ENCODE data around the gene LEPR. TPM values are rescaled to one million over a fixed set of nuclear protein-coding genes. Genes with fewer than 3 reads are reported as not detected.

The LEPR gene
- total RNA-seq, 1 donor from 2014 or later = 8.9 TPM

- DNase-seq (ENCODE audit: low read depth) (no peak), FAIRE-seq (no peak)
- no peaks in the 10 kb centered on the region for H3K36me3 Mint-ChIP-seq (ENCODE audit: low read depth, unreplicated experiment)
These were observed 28.0 kb upstream of the LEPR start for GRCh38 chr1:65392497-65392896.

DNA sequence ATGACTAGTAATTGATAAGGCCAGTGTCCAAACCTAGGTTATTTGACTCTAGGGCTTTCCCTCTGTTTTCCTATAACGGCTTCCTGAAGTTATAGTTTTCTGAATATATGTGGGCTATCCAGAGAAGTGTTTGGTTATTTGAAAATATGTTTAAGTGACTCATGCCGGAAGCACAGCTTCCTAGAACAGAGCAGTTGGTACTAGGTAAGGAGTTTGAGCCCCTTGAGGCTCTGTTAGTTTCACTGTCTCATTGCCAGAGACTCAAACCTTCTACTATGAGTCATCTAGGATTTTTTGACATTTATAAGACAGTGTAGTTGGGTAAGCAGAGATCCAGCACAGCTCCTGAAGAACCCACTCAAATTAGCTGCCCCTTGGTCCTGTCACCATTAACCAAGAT is 27.1 kb upstream of the LEPR start:
- H3K79me2 ChIP-seq (ENCODE audit: insufficient read depth, low read length) = no peaks in the 10 kb centered on the region
- TF ChIP-seq EZH2 (IDR thresholded peaks at IDR 0.05; ENCODE audit: insufficient read depth, low read length) (no peak), CTCF (IDR thresholded peaks at IDR 0.05; ENCODE audit: insufficient read depth, low read depth, low read length) (no peak)
- no peaks in the 10 kb centered on the region for H3K4me1 ChIP-seq (ENCODE audit: insufficient read depth, low read length)
- no peak overlapping the region for H3K4me2 ChIP-seq (ENCODE audit: low read length)
- Mint-ChIP-seq H3K4me3 (ENCODE audit: unreplicated experiment) (no peak overlapping the region), H3K9me3 (ENCODE audit: unreplicated experiment) (no peaks in the 10 kb centered on the region), H3K36me3 (ENCODE audit: low read depth, unreplicated experiment) (no peaks in the 10 kb centered on the region), H3K27me3 (ENCODE audit: low read depth, unreplicated experiment) (no peaks in the 10 kb centered on the region), H3K27ac (ENCODE audit: unreplicated experiment) (no peak overlapping the region), H3K4me1 (ENCODE audit: low read depth, unreplicated experiment) (peaks cover 9% of the 10 kb centered on the region)
- DNase-seq (ENCODE audit: low read depth) (peak; percentile 32), FAIRE-seq (no peak)
- no peak overlapping the region for H3K4me3 ChIP-seq (ENCODE audit: insufficient read depth, low read depth, low read length)
- no peaks in the 10 kb centered on the region for H3K36me3 ChIP-seq (ENCODE audit: insufficient read depth, low read length)
- H4K20me1 ChIP-seq (ENCODE audit: insufficient read depth, low read length) = no peaks in the 10 kb centered on the region
- H3K9me3 ChIP-seq (ENCODE audit: insufficient read depth, low read depth, low read length) = no peaks in the 10 kb centered on the region
- no peak overlapping the region for H3K9ac ChIP-seq (ENCODE audit: low read length)
- no peak overlapping the region for H2AFZ ChIP-seq (ENCODE audit: low read depth, low read length)
- H3K27me3 ChIP-seq (ENCODE audit: insufficient read depth, low read length) = no peaks in the 10 kb centered on the region
- no peak overlapping the region for H3K27ac ChIP-seq (ENCODE audit: low read depth, low read length)

More at GRCh38 chr1:65392497-65392896, 28.0 kb upstream of the LEPR start:
- Mint-ChIP-seq H3K4me3 (ENCODE audit: unreplicated experiment) (no peak overlapping the region), H3K27me3 (ENCODE audit: low read depth, unreplicated experiment) (no peaks in the 10 kb centered on the region), H3K27ac (ENCODE audit: unreplicated experiment) (no peak overlapping the region), H3K4me1 (ENCODE audit: low read depth, unreplicated experiment) (peaks cover 11% of the 10 kb centered on the region), H3K9me3 (ENCODE audit: unreplicated experiment) (no peaks in the 10 kb centered on the region)
- Histone ChIP-seq H3K9me3 (ENCODE audit: insufficient read depth, low read depth, low read length) (no peaks in the 10 kb centered on the region), H3K4me3 (ENCODE audit: insufficient read depth, low read depth, low read length) (no peak overlapping the region), H2AFZ (ENCODE audit: low read depth, low read length) (no peak overlapping the region), H3K27me3 (ENCODE audit: insufficient read depth, low read length) (no peaks in the 10 kb centered on the region), H3K9ac (ENCODE audit: low read length) (no peak overlapping the region), H3K4me1 (ENCODE audit: insufficient read depth, low read length) (no peaks in the 10 kb centered on the region), H3K4me2 (ENCODE audit: low read length) (no peak overlapping the region), H3K27ac (ENCODE audit: low read depth, low read length) (no peak overlapping the region), H4K20me1 (ENCODE audit: insufficient read depth, low read length) (no peaks in the 10 kb centered on the region), H3K79me2 (ENCODE audit: insufficient read depth, low read length) (no peaks in the 10 kb centered on the region), H3K36me3 (ENCODE audit: insufficient read depth, low read length) (no peaks in the 10 kb centered on the region)
- TF ChIP-seq CTCF (IDR thresholded peaks at IDR 0.05; ENCODE audit: insufficient read depth, low read depth, low read length) (no peak), EZH2 (IDR thresholded peaks at IDR 0.05; ENCODE audit: insufficient read depth, low read length) (no peak)

DNA sequence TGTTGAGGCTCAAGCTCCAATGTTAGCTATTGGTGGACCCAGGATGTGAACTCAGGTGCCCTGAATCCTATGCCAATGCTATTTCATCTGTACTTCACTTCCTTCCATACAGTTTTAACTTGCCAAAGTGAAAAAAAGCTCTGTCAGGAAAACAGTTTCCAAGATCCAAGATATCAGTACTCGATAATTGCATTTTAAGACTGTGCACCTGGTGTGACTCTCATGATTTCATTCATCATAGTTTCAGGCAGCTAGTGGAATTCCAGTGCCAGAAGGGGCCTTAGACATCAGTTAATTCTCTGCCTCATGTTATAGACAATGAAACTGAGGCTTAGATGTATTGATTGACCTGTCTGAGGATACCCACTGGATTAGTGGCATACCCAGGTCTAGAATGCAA is 26.5 kb upstream of the LEPR start:
- Histone ChIP-seq H3K9me3 (ENCODE audit: insufficient read depth, low read depth, low read length) (no peaks in the 10 kb centered on the region), H3K9ac (ENCODE audit: low read length) (no peak overlapping the region), H4K20me1 (ENCODE audit: insufficient read depth, low read length) (no peaks in the 10 kb centered on the region), H2AFZ (ENCODE audit: low read depth, low read length) (no peak overlapping the region), H3K4me3 (ENCODE audit: insufficient read depth, low read depth, low read length) (no peak overlapping the region), H3K27me3 (ENCODE audit: insufficient read depth, low read length) (no peaks in the 10 kb centered on the region), H3K36me3 (ENCODE audit: insufficient read depth, low read length) (no peaks in the 10 kb centered on the region), H3K4me1 (ENCODE audit: insufficient read depth, low read length) (no peaks in the 10 kb centered on the region), H3K4me2 (ENCODE audit: low read length) (no peak overlapping the region), H3K79me2 (ENCODE audit: insufficient read depth, low read length) (no peaks in the 10 kb centered on the region), H3K27ac (ENCODE audit: low read depth, low read length) (no peak overlapping the region)
- no peaks in the 10 kb centered on the region for H3K27me3 Mint-ChIP-seq (ENCODE audit: low read depth, unreplicated experiment)
- TF ChIP-seq CTCF (IDR thresholded peaks at IDR 0.05; ENCODE audit: insufficient read depth, low read depth, low read length) (no peak), EZH2 (IDR thresholded peaks at IDR 0.05; ENCODE audit: insufficient read depth, low read length) (no peak)
- DNase-seq (ENCODE audit: low read depth) (no peak), FAIRE-seq (no peak)
- no peaks in the 10 kb centered on the region for H3K36me3 Mint-ChIP-seq (ENCODE audit: low read depth, unreplicated experiment)
- peaks cover 9% of the 10 kb centered on the region for H3K4me1 Mint-ChIP-seq (ENCODE audit: low read depth, unreplicated experiment)
- no peaks in the 10 kb centered on the region for H3K9me3 Mint-ChIP-seq (ENCODE audit: unreplicated experiment)
- no peak overlapping the region for H3K27ac Mint-ChIP-seq (ENCODE audit: unreplicated experiment)
- H3K4me3 Mint-ChIP-seq (ENCODE audit: unreplicated experiment) = no peak overlapping the region

Measured in astrocyte (in vitro differentiated cells and primary cell).